ENCODE measurements around the gene ETFA. TPM values are rescaled to one million over a fixed set of nuclear protein-coding genes. Genes with fewer than 3 reads are reported as not detected.

ETFA gene
- total RNA-seq, 2 experiments from 2014 or later, result 108 to 111 TPM

GRCh38 chr15:76169911-76170800 lies 141.1 kb downstream of the ETFA start:
- no peak overlapping the region for H3K4me3 Mint-ChIP-seq
- POLR2A ChIA-PET, result no interaction called here
- no peaks in the 10 kb centered on the region for H3K9me3 Mint-ChIP-seq (ENCODE audit: insufficient read depth)
- H3K27ac Mint-ChIP-seq, result no peak overlapping the region
- DNase-seq, result no peak
- CTCF ChIA-PET, result no interaction called here
- ATAC-seq, result no peak
- no peaks in the 10 kb centered on the region for H3K27me3 Mint-ChIP-seq (ENCODE audit: low read depth)
- no peaks in the 10 kb centered on the region for H3K36me3 Mint-ChIP-seq (ENCODE audit: low read depth)
- no peaks in the 10 kb centered on the region for H3K4me1 Mint-ChIP-seq (ENCODE audit: low read depth)

- H3K4me1 Mint-ChIP-seq (ENCODE audit: low read depth), result no peaks in the 10 kb centered on the region
- DNase-seq, result no peak
- H3K27ac Mint-ChIP-seq, result no peak overlapping the region
- H3K4me3 Mint-ChIP-seq, result no peak overlapping the region
- H3K9me3 Mint-ChIP-seq (ENCODE audit: insufficient read depth), result no peaks in the 10 kb centered on the region
- POLR2A ChIA-PET, result no interaction called here
- CTCF ChIA-PET, result no interaction called here
- no peak for ATAC-seq
- no peaks in the 10 kb centered on the region for H3K27me3 Mint-ChIP-seq (ENCODE audit: low read depth)
- H3K36me3 Mint-ChIP-seq (ENCODE audit: low read depth), result no peaks in the 10 kb centered on the region
Observed at GRCh38 chr15:76169018-76169417, 142.3 kb downstream of the ETFA start.

DNA sequence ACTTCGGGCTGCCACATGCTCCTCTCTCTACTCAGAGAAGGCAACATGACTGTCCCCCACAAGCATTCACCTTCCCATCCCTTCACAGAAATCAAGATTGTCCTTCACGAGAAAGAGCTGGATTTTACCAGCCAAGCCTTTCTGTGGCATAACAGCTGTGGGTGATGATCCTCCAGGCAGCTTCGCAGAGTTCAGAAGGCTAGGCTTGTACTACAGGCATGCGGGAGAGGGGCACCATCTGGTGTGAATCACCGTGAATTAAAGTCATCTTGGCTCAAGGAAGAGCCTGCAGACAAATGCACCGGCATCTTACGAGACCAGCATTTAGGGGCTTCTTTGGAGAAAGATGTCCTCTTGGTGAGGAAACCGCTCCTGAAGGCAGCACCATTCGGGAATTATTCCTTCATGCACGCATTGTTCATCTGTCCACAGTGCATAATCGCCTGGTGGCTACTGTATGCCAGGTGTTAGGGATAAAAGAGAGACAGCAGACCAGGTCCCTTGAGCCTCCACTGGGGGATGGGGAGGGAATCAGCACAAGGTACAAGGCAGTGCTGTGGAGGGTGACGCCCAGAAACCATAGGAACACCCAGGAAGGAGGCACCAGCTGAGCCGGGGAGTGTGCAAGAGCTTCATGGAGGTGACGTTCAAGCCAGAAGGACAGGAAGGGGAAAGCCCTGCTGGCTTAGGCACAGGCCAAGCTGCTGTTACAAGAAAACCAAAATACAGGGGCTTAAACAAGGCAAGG lies 142.9 kb downstream of the ETFA start:
- no peak overlapping the region for H3K27ac Mint-ChIP-seq
- H3K9me3 Mint-ChIP-seq (ENCODE audit: insufficient read depth), result no peaks in the 10 kb centered on the region
- ChIA-PET CTCF (no interaction called here), POLR2A (interaction anchor here (0.6 kb wide), 1 partner anchor 956 kb away, joined by 3 read pairs; no protein-coding TSS in a partner anchor)
- H3K36me3 Mint-ChIP-seq (ENCODE audit: low read depth), result no peaks in the 10 kb centered on the region
- ATAC-seq, result no peak
- H3K4me3 Mint-ChIP-seq, result no peak overlapping the region
- DNase-seq, result no peak
- H3K4me1 Mint-ChIP-seq (ENCODE audit: low read depth), result no peaks in the 10 kb centered on the region
- no peaks in the 10 kb centered on the region for H3K27me3 Mint-ChIP-seq (ENCODE audit: low read depth)

DNA sequence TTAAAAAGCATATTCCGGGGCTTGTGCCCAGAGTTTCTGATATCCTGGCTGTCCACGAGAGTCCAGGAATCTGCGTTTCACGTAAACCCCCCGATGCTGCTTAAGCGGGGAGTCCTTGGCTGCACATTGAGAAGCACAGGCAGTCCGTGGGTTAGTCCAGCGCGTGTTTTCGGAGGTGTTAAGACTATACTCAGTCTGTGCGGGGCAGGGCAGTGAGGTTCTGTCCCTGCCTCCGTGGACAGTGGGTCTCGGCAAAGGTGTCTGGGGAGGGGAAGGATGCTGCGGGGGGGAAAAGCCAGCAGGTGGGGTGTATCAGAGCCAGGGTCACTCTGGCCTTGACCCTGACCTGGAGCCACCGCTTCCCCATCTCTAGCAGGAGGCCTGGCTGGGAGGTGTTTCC lies 145.3 kb downstream of the ETFA start:
- Mint-ChIP-seq H3K27ac (no peak overlapping the region), H3K27me3 (ENCODE audit: low read depth) (no peaks in the 10 kb centered on the region), H3K9me3 (ENCODE audit: insufficient read depth) (no peaks in the 10 kb centered on the region), H3K36me3 (ENCODE audit: low read depth) (no peaks in the 10 kb centered on the region), H3K4me3 (no peak overlapping the region), H3K4me1 (ENCODE audit: low read depth) (no peaks in the 10 kb centered on the region)
- ChIA-PET CTCF (interaction anchor here (3.4 kb wide), 1 partner anchor 15 kb away, joined by 15 read pairs; no protein-coding TSS in a partner anchor), POLR2A (no interaction called here)
- DNase-seq (no peak), ATAC-seq (no peak)

Other genes with a start within 250 kb of the ETFA start
- under 1 TPM; 0.32 to 0.37 TPM for gene ISL2, start 25.3 kb upstream of the ETFA start, total RNA-seq

All from activated CD8-positive, alpha-beta T cell treated with anti-CD3 and anti-CD28 coated beads, Interleukin-2, amount 10 ng/mL, durations not matched to agents 7 days and 5 days (primary cell).